ENCODE measurements around the gene FYB1.

FYB1 gene

DNA sequence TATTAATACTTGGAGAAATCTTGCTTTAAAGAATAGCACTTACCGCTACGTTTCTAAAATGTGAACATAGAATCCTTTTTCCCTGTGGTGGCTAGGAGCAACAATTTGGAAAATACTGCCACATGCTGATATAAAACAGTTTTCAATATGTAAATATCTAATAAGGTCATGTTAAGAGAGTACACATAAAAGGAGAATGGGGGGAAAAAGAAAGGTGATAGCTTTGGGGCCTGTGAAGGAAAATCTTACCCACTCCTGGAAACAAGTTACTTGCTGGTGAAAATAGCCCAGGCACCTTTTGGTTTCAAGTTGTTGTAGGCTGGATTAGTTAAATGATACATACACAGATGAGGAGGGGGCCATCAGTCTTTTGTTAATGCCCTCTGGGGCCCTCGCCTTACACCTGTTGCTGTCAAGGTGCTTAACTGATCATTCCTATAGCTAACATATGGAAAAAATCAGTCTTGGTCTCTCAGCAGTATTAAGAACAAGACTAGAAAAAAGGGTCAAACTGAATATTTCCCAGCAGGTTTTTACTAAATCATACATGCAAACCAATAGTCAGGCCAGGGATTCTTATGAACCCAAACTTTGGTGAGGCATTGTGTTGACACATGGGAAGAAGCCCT lies 24.1 kb downstream of the FYB1 start:
- Mint-ChIP-seq H3K27me3 (no peaks in the 10 kb centered on the region), H3K36me3 (ENCODE audit: low read depth) (peaks cover 18% of the 10 kb centered on the region), H3K4me3 (no peak overlapping the region), H3K9me3 (no peaks in the 10 kb centered on the region), H3K4me1 (ENCODE audit: low read depth) (peaks cover 70% of the 10 kb centered on the region), H3K27ac (peak overlapping the region; percentile 67)
- intact Hi-C loops (cut with micrococcal nuclease), result loop anchor here (5.0 kb wide), 1 partner anchor 38 kb away; no protein-coding TSS in a partner anchor

DNA sequence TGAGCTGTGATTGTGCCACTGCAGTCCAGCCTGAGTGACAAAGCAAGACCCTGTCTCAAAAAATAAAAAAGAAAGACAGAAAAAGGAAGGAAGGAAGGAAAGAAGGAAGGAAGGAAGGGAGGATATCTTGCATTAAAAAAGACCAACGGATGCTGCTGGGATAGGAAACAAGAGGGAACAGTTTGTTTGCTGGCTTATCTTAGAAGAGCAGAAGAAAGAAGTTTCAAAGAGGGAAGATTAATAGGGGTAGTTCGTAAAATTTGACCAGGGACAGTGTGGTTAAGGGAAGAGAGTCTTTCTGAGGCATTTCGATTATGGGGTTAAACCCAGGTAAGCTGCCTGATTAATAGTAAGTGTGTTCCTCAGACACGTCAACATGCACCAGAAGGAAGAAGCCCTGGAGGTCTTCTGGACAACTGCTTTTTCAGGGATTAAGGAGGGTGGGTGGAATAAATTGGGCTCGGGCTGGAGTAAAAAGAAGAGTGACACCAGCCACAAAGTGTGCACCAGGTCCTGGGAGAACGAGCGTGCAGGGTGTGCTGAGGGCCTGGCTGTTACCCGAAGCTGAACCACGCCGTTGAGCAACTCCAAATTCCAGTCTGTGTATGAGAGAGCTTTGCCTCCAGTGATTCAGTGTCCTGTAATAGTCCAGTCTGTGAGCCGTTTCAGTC lies 24.8 kb downstream of the FYB1 start:
- Mint-ChIP-seq H3K27me3 (no peaks in the 10 kb centered on the region), H3K4me1 (ENCODE audit: low read depth) (peaks cover 70% of the 10 kb centered on the region), H3K27ac (peak overlapping the region; percentile 67), H3K36me3 (ENCODE audit: low read depth) (peaks cover 14% of the 10 kb centered on the region), H3K4me3 (no peak overlapping the region), H3K9me3 (no peaks in the 10 kb centered on the region)
- intact Hi-C loops (cut with micrococcal nuclease), result loop anchor here (5.0 kb wide), 2 partner anchors 37 to 47 kb away; no protein-coding TSS in a partner anchor

DNA sequence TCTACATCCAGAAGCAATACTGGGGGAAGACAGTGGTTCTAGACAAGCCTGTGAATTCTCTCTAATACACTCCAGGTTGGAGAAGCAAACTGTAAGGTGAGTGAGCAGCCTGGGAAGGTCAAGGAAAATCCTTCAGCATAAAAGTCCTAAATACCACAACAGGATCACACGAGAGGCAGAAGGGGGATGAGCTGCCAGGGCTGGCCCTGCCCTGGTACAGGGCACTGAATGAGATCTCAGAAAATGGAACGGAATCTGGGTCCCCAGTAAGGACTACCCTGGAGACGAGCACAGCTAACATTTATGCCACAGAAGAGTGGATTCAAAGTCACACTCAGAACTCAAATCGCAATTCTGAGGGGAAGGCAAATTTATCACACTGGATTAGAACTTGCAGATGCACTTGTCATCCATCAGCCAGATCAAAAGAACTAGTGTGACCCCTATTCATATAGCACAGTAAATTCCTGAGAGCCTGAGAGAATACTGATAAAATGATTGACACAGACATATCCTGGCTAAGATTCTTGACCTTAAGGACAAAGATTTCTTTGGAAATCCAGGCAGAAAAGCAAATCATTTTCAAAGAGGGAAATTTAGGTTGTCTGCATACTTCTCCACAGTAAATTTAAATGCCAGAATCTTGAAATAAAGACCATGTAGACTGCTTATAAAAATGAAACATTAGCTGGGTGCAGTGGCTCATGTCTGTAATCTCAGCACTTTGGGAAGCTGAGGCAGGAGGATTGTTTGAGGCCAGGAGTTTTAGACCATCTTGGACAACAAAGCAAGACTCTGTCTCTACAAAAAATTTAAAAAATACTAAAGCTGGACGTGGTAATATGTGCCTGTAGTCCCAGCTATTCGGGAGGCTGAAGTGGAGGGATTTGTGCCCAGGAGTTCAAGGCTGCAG lies 25.6 kb downstream of the FYB1 start:
- H3K4me3 Mint-ChIP-seq, result no peak overlapping the region
- H3K27ac Mint-ChIP-seq, result peak overlapping the region; percentile 67
- H3K36me3 Mint-ChIP-seq (ENCODE audit: low read depth), result peaks cover 14% of the 10 kb centered on the region
- H3K27me3 Mint-ChIP-seq, result no peaks in the 10 kb centered on the region
- H3K4me1 Mint-ChIP-seq (ENCODE audit: low read depth), result peaks cover 75% of the 10 kb centered on the region
- H3K9me3 Mint-ChIP-seq, result no peaks in the 10 kb centered on the region
- intact Hi-C loops (cut with micrococcal nuclease), result loop anchor here (5.0 kb wide), 1 partner anchor 47 kb away; no protein-coding TSS in a partner anchor

DNA sequence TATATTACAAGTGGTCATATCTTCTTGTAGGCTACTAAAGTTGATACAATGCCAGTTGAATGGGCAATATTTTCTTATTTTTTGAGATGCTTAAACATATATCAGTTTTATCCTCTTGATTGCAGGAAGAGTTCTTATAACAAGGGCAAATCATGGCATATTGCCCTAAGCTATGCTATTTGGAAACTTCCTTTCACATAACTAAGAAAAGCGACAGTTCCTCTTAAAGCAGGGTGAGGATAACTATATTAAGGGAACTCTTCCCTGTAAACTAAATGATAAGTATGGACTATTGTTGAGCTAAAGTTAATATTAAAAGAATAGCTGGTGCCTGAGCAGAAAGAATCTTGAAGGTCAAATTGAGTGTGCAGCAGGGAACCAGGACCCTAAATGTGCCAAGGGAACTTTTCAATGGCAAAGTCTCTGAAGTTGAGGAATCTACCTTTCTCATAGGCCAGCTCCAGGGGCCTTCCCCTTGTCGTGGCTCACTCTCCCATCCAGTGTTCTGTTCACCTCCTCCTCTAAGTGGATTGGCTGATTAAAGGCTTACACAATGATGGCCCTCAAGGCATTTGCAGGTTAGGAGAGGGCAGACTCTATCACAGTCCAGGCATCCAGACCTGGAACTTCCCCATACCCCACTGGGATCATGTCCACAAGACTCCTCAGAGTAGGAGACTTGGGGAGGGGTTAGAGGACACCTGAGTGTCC lies 26.8 kb downstream of the FYB1 start:
- H3K4me1 Mint-ChIP-seq (ENCODE audit: low read depth), result peaks cover 85% of the 10 kb centered on the region
- peak overlapping the region; percentile 70 for H3K27ac Mint-ChIP-seq
- intact Hi-C loops (cut with micrococcal nuclease), result loop anchor here (5.0 kb wide), 1 partner anchor 45 kb away; no protein-coding TSS in a partner anchor
- H3K4me3 Mint-ChIP-seq, result no peak overlapping the region
- peaks cover 14% of the 10 kb centered on the region for H3K36me3 Mint-ChIP-seq (ENCODE audit: low read depth)
- H3K9me3 Mint-ChIP-seq, result no peaks in the 10 kb centered on the region
- no peaks in the 10 kb centered on the region for H3K27me3 Mint-ChIP-seq

DNA sequence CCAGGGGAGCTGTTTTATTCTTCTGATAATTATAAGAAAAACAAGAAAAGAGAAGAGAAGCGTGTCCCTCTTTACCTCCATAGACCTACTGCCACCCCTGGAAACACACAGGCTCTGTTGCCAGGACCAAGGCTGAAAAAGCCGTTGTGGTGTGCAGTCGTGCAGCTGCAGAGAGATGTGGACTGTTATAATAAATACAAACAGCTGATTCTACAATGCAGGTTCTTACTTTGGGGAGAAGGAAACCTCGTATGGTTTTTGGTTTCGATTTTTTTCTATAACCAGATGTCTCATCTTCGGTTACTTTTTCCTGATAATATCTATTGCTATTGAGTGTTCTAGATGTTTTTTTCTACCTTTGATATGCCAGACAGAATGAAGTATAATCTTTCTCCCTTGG lies 28.1 kb downstream of the FYB1 start:
- Mint-ChIP-seq H3K27ac (peak overlapping the region; percentile 67), H3K36me3 (ENCODE audit: low read depth) (peaks cover 21% of the 10 kb centered on the region), H3K4me1 (ENCODE audit: low read depth) (peaks cover 83% of the 10 kb centered on the region), H3K9me3 (no peaks in the 10 kb centered on the region), H3K27me3 (no peaks in the 10 kb centered on the region), H3K4me3 (no peak overlapping the region)
- intact Hi-C loops (cut with micrococcal nuclease), result loop anchor here (5.0 kb wide), 1 partner anchor 44 kb away; no protein-coding TSS in a partner anchor

DNA sequence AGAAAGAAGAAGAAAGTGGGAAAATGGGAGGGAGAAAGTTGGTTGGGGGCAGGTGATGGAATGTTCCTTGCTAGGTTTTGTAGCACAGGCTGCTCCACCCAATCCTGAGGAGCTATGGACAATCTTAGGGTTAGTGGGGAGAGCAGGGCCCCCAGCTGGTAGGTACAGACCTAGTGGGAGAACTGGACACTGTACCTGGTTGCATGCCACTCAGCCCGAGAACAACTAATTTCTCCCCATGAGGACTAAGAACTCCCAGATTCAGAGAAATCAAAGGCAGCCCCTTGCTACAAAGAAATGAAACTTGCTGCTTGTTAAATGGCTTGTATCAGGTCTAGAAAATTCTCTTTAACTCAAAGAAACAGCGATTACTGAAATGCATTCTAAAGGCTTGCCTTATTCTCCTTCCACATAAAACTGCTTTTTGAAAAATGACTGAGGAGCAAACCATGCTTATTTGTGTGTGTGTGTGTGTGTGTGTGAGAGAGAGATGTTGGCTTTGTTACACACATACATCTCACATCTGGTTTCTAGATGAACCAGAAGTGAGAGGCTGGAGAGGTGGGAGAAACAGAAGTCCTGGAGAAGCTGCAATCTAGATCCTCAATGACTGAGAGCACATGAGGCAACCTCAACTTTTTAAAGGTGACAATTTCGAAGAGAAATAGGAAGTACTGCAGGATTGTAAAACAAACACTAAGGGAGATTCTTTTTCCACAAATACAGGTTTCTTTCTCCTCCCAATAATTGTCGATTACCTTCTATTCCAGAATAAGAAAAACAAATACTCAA lies 28.9 kb downstream of the FYB1 start:
- H3K4me3 Mint-ChIP-seq, result no peak overlapping the region
- no peaks in the 10 kb centered on the region for H3K9me3 Mint-ChIP-seq
- H3K4me1 Mint-ChIP-seq (ENCODE audit: low read depth), result peaks cover 87% of the 10 kb centered on the region
- H3K27me3 Mint-ChIP-seq, result no peaks in the 10 kb centered on the region
- peaks cover 28% of the 10 kb centered on the region for H3K36me3 Mint-ChIP-seq (ENCODE audit: low read depth)
- intact Hi-C loops (cut with micrococcal nuclease), result loop anchor here (5.0 kb wide), 1 partner anchor 43 kb away; no protein-coding TSS in a partner anchor
- H3K27ac Mint-ChIP-seq, result peak overlapping the region; percentile 67

DNA sequence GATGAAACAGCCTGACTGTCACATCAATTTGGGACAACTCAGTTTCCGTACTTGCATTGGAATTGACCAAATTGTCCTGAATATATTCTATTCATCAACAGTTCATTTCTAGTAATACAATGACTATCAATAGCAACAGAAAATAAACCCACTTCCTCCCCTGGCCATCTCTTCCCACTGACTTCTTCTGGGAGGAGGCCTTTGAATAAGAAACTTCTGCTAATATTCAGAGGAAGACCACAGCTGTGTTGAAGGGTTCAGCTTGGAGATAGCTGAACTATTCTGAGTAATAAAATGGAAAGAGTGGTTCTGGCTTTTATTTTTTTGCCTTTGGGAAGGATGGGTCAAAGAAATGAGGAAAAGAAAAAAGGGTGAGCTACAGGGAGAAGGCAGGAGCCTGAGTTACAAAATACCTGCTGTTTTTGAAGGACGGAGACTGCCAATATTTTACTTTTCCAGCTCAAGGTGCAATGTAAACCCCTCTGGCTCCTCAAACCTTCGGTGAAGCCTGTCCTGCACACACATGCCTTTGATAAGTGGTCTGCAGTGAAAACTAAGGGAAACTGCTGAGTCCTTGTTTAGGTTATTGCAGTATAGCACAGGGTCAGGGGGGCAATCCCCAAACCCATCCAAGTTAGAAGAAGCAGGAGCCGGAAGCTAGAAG lies 29.9 kb downstream of the FYB1 start:
- intact Hi-C loops (cut with micrococcal nuclease), result no loop called here
- H3K4me3 Mint-ChIP-seq, result peak overlapping the region; percentile 10
- H3K36me3 Mint-ChIP-seq (ENCODE audit: low read depth), result peaks cover 23% of the 10 kb centered on the region
- no peaks in the 10 kb centered on the region for H3K27me3 Mint-ChIP-seq
- no peaks in the 10 kb centered on the region for H3K9me3 Mint-ChIP-seq
- H3K4me1 Mint-ChIP-seq (ENCODE audit: low read depth), result peaks cover 80% of the 10 kb centered on the region
- H3K27ac Mint-ChIP-seq, result peak overlapping the region; percentile 67

DNA sequence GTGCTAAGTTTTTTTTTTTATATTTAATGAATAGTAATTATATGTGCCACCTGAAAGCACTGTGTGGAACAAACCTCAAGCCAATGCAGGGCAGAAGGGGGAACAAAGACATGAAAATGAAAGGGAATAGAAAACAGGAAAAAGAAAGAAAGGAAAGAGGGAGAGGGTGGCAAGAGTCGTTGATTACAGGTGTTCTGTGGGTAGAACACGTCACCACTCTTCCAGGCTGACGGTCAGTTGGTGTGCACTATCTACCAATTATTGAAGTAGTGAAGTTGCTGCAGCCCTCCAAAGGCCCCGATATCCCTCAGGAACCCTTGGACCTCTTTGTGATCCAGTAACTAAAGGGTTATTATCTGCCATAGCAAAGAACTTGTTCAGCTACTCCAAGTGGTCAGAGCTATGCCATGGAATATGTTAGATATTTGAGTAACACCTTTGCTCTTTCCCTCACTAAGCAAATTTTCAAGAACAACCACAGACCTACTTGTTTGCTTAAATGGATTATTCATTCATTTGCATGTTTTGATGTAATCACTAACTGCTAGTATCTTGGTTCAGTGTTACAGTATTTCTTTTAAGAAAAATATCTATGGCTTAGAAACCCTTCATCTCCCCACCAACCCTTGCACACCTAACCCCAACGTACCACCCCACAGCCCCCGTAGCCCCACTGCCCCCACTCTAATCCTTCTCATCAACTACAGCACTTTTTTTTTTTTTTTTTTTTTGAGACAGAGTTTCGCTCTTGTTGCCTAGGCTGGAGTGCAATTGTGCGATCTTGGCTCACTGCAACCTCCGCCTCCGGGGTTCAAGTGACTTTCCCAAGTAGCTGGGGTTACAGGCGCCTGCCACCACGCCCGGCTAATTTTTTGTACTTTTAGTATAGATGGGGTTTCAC lies 31.3 kb downstream of the FYB1 start:
- Mint-ChIP-seq H3K4me3 (no peak overlapping the region), H3K27ac (peak overlapping the region; percentile 67), H3K4me1 (ENCODE audit: low read depth) (peaks cover 69% of the 10 kb centered on the region)

DNA sequence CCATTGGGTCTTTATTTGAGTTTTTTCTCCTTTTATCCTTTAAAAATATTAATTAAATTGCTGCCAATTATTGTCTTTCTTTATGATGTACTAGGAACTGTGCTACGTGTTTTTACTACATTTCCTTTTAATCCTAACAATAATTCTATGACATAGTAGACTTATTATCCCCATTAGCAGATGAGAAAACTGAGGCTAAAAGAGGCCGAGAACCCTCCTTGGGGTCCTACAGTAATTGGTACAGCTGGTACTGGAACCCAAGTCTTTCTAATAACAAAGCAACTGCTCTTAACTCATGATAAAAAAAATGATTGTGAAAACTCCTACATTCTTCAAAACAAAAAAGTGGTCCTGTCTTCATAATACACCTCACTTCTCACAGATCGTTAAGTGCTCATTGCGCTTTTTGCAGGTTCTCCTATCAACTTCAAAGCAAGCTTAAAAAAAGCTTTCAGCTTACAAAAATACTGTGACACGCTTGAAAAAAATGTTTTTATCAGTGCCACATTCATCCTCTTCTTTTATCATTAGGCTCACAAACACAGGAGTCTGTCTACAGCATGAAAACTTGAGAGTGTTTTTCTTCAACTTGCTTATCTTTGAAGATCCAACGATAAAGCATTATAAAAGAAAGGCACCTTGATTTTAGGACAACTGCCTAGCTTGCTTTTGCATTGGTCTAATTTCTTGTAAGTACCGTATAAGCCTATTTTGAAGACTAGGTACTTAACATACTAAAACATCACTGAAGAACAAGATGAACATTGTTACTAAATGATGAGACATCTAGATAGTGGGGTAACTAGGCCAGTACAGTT lies 32.4 kb downstream of the FYB1 start:
- Mint-ChIP-seq H3K4me1 (ENCODE audit: low read depth) (peaks cover 67% of the 10 kb centered on the region), H3K36me3 (ENCODE audit: low read depth) (peaks cover 23% of the 10 kb centered on the region), H3K4me3 (no peak overlapping the region), H3K27ac (no peak overlapping the region), H3K9me3 (no peaks in the 10 kb centered on the region), H3K27me3 (no peaks in the 10 kb centered on the region)
- intact Hi-C loops (cut with micrococcal nuclease), result no loop called here

More for the DNA sequence above, 31.3 kb downstream of the FYB1 start:
- Mint-ChIP-seq H3K9me3 (no peaks in the 10 kb centered on the region), H3K36me3 (ENCODE audit: low read depth) (peaks cover 23% of the 10 kb centered on the region), H3K27me3 (no peaks in the 10 kb centered on the region)
- intact Hi-C loops (cut with micrococcal nuclease), result no loop called here

DNA sequence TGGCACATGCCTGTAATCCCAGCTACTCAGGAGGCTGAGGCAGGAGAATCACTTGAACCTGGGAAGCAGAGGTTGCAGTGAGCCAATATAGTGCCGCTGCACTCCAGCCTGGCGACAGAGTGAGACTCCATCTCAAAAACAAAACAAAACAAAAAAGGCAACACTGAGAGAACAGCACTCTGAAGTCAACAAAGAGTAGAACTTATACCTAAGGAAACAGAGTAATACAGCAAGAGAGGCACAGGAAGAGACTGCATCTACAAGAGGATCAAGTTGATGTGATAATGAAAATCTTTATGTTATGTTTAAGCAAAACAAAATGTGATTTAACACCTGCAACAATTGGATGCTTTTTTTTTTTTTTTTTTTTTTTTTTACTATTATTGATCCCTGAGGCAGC lies 33.1 kb downstream of the FYB1 start:
- H3K36me3 Mint-ChIP-seq (ENCODE audit: low read depth), result peaks cover 23% of the 10 kb centered on the region
- H3K9me3 Mint-ChIP-seq, result no peaks in the 10 kb centered on the region
- intact Hi-C loops (cut with micrococcal nuclease), result no loop called here
- peaks cover 69% of the 10 kb centered on the region for H3K4me1 Mint-ChIP-seq (ENCODE audit: low read depth)
- H3K27me3 Mint-ChIP-seq, result no peaks in the 10 kb centered on the region
- no peak overlapping the region for H3K4me3 Mint-ChIP-seq
- H3K27ac Mint-ChIP-seq, result no peak overlapping the region

DNA sequence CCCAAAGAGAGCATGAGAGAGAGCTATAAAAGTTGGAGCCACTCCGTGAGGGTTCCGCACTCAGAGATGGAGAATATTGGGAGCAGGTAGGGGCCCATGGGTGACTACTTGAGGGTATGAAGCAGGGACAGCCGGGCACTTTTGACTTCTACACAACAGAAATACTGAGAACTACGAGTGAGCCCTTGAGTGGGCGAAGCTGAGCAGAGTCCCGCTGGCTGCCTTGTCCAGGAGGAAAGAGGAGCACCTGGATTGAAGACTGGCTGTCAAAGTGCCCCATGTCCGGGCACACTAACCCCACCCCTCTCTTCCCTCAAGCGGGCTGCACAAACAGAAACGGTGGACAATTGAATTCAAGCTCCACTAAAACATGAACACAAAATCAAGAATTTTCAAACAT lies 33.6 kb downstream of the FYB1 start:
- Mint-ChIP-seq H3K27ac (no peak overlapping the region), H3K27me3 (no peaks in the 10 kb centered on the region), H3K36me3 (ENCODE audit: low read depth) (peaks cover 23% of the 10 kb centered on the region), H3K4me3 (no peak overlapping the region), H3K9me3 (no peaks in the 10 kb centered on the region), H3K4me1 (ENCODE audit: low read depth) (peaks cover 64% of the 10 kb centered on the region)
- intact Hi-C loops (cut with micrococcal nuclease), result no loop called here

All from dendritic cell treated with granulocyte-macrophage colony-stimulating factor and Interleukin-4, amounts not matched to agents 40 ng/mL and 50 ng/mL, for 4 days (primary cell).